A549 treated with AZD9567 at 1 μM for 4 hours (cell line): ENCODE data around the gene REM2. TPM values are rescaled to one million over a fixed set of nuclear protein-coding genes. Genes with fewer than 3 reads are reported as not detected.

Experiments used
- total RNA-seq: library from RNA; stranded (reverse); fragments of 200-300 nt; extraction: Qiagen RNA extraction; gene quantifications from 5 replicates; pipeline ENCODE4 v1.2.3, GENCODE V29; 2022; ENCODE audit not compliant: insufficient read depth

Gene REM2
- 0.17 to 0.37 TPM (median 0.29 TPM) in 4 of 5 replicates, not detected in the other for total RNA-seq

GRCh38 chr14:22883173-22883976 is at the start of gene REM2:
Gene REM2, plus strand, starts transcription at chr14:22883222. Its CDS starts 66 bp downstream, at chr14:22883288.

GRCh38 chr14:22836301-22837113 is 46.5 kb upstream of the REM2 start, which contains the start of gene MMP14:
Gene MMP14, plus strand, starts transcription at chr14:22836585. Its CDS starts 233 bp downstream, at chr14:22836818.

DNA sequence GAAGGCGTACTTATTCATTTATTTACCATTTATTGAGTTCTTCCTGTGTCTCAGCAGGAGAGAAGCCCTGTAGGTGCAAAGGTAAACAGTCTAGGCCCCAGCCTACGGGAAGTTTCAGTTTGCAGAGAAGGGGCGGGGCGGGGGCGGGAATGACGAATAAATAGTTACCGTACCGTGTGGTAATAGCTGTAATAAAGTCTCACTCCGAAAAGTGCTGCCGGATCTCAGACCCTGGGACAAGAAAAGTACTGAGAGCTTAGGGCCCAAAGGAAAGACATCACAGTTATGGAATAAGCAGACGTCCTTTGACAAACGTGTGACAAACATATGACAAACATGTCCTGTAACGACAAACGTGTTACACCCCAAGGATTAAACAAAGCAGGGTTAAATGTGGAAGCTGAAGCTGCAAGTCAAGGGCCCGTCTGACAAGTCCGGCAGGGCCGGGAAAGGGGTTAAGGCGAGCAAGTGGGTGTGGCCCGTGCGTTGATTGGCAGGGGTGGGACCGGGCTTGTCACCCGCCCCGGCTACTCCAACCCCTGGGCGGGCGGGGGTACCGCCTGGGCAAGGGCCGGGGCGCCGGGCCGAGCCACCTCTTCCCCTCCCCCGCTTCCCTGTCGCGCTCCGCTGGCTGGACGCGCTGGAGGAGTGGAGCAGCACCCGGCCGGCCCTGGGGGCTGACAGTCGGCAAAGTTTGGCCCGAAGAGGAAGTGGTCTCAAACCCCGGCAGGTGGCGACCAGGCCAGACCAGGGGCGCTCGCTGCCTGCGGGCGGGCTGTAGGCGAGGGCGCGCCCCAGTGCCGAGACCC is 11.6 kb upstream of the REM2 start, which contains the start of gene LRP10:
Gene LRP10 (plus strand): TSS at position 517 of the 809 bp plus-strand sequence. CDS start 564 bp downstream, outside the sequence.

DNA sequence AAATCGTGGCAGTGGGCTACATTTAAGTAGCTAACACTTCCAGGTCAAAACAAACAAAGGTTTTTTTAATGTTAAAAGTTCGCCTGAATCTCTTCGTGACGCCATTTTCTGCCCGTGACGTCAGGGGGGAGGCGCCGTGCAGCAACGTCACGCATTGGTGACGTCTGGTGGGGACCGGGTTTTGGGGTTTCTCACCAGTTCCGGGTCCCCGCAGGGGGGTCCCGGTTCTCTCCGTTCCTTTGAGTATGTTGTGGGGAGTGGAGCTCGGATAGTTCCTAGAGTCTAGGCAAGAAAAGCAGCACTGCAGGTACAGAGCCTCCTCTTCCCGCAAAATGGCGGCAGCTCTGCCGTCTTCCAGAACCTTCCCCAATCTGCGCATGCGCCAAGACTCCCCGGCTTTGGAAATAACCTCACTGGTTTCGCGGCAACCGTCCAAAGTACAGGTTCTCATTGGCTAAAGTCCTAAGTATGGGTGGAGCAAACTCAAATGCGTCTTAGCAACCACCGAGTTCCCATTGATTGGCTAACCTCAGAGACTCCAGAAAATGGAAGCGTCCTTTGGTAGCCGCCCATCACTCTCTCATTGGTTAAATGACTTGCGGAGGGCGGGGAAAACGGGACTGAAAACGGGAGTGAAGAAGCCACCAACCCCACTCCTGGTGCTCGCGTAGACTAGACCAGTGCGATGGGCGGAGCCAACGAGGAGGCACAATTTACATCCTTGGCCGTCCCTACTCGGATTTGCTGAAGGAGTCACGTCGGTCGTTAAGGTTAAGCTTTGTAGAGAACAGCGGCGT is 36.0 kb downstream of the REM2 start, which contains the start of gene RBM23:
Gene RBM23 (minus strand): TSS at position 346 of the 797 bp plus-strand sequence.

GRCh38 chr14:22929104-22929960 is 46.3 kb downstream of the REM2 start, which contains the start of gene PRMT5:
Gene PRMT5, minus strand, starts transcription at chr14:22929376. Its CDS starts 15 bp downstream, at chr14:22929361.

Other genes with a start within 250 kb of the REM2 start
- not detected in 5 replicates for gene OR6J1, start 238.9 kb upstream of the REM2 start, total RNA-seq
- gene OXA1L, start 116.5 kb upstream of the REM2 start, total RNA-seq = 154 to 171 TPM (median 163 TPM) in 5 replicates
- gene SLC7A7, start 67.8 kb upstream of the REM2 start, total RNA-seq = 14.2 to 22.2 TPM (median 16.1 TPM) in 5 replicates
- gene MRPL52, start 53.3 kb upstream of the REM2 start, total RNA-seq = 147 to 222 TPM (median 208 TPM) in 5 replicates
- gene MMP14, start 46.6 kb upstream of the REM2 start, total RNA-seq = 0.51 to 0.87 TPM (median 0.69 TPM) in 5 replicates
- 71.5 to 77.3 TPM (median 74.0 TPM) in 5 replicates for gene LRP10, start 11.5 kb upstream of the REM2 start, total RNA-seq
- 53.8 to 65.0 TPM (median 56.4 TPM) in 5 replicates for gene RBM23, start 35.9 kb downstream of the REM2 start, total RNA-seq
- 97.5 to 108 TPM (median 103 TPM) in 5 replicates for gene PRMT5, start 46.2 kb downstream of the REM2 start, total RNA-seq
- 32.8 to 41.1 TPM (median 35.9 TPM) in 5 replicates for gene HAUS4, start 73.9 kb downstream of the REM2 start, total RNA-seq
- 28.6 to 36.0 TPM (median 32.8 TPM) in 5 replicates for gene AJUBA, start 99.3 kb downstream of the REM2 start, total RNA-seq
- gene C14orf93, start 126.9 kb downstream of the REM2 start, total RNA-seq = 2.6 to 4.9 TPM (median 3.2 TPM) in 5 replicates
- 245 to 331 TPM (median 307 TPM) in 5 replicates for gene PSMB5, start 151.7 kb downstream of the REM2 start, total RNA-seq
- not detected in 5 replicates for gene PSMB11, start 159.0 kb downstream of the REM2 start, total RNA-seq
- 3.1 to 5.1 TPM (median 5.0 TPM) in 5 replicates for gene CDH24, start 174.3 kb downstream of the REM2 start, total RNA-seq
- gene ACIN1, start 211.9 kb downstream of the REM2 start, total RNA-seq = 94.3 to 100 TPM (median 97.3 TPM) in 5 replicates
- gene C14orf119, start 212.3 kb downstream of the REM2 start, total RNA-seq = 82.9 to 104 TPM (median 100 TPM) in 5 replicates
- gene CIROP, start 221.8 kb downstream of the REM2 start, total RNA-seq = not detected in 5 replicates
- gene CEBPE, start 236.0 kb downstream of the REM2 start, total RNA-seq = 0.05 TPM in 1 of 5 replicates, not detected in the others